Mammary microvascular endothelial cell (primary cell): ENCODE data around the gene RTN1. TPM values are rescaled to one million over a fixed set of nuclear protein-coding genes. Genes with fewer than 3 reads are reported as not detected.

Experiments
- total RNA-seq: library from RNA; depleted of rRNA; stranded (reverse); fragments of >200 nt; gene quantifications from 2 replicates; pipeline ENCODE4 v1.2.3, GENCODE V29; 2015

The RTN1 gene
- total RNA-seq: 0.25 and 0.87 TPM in 2 replicates

GRCh38 chr14:59870277-59871165 lies at the start of gene RTN1:
RTN1 (minus strand) TSS chr14:59870776; CDS start chr14:59870630, 146 bp downstream.

GRCh38 chr14:59919570-59920377 lies 49.2 kb upstream of the RTN1 start, which contains the start of gene LRRC9:
LRRC9 (plus strand) TSS chr14:59920144.

GRCh38 chr14:59576332-59577294 lies 294.0 kb downstream of the RTN1 start, which contains the start of gene CCDC175:
CCDC175 (minus strand) TSS chr14:59576812; CDS start chr14:59576775, 37 bp downstream.

Other genes starting within 250 kb of the RTN1 start
- gene LRRC9, start 49.4 kb upstream of the RTN1 start, total RNA-seq: not detected in 2 replicates
- gene PCNX4, start 221.1 kb upstream of the RTN1 start, total RNA-seq: 26.7 and 37.6 TPM in 2 replicates